Measurements from ENCODE around the gene SEMA5A.
A peak's percentile ranks its signal among the peaks of the same experiment; 100 is the strongest.

The SEMA5A gene

DNA sequence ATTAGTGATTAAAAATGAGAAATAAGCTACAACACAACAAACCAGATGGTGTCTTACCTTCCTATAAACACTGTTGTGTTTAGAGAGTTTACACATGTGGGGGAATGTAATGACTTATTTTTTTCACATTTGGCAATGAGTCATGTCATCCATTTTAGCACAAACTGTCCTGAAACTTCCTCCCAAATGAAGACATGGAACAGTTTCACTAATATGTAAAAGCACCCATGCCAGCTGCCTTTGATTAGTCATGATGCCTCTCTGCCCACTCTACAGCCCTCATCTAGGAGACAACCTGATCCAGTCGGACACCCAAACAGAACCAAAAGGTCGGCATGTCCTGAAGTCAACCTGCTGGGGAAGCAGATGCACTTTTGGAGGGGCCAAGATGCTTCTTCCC, 98.2 kb downstream of the SEMA5A start:
- Histone ChIP-seq H3K27ac (ENCODE audit: low read depth, low read length) (no peak overlapping the region), H3K4me3 (ENCODE audit: low read depth in 1 of 2, low read length in 2 of 2) (no peak overlapping the region), H3K27me3 (ENCODE audit: control insufficient read depth in 1 of 2, insufficient read depth in 2 of 2, low read length in 2 of 2) (no peaks in the 10 kb centered on the region), H3K36me3 (ENCODE audit: control insufficient read depth in 1 of 2, insufficient read depth in 2 of 2, low read length in 2 of 2) (no peaks in the 10 kb centered on the region), H3K9ac (ENCODE audit: low read depth in 1 of 2, low read length in 2 of 2) (no peak overlapping the region), H3K4me1 (ENCODE audit: control insufficient read depth in 1 of 2, insufficient read depth in 2 of 2, low read length in 2 of 2) (no peaks in the 10 kb centered on the region), H3K9me3 (ENCODE audit: control insufficient read depth in 1 of 2, low read length in 2 of 2) (peaks cover 0 to 8% of the 10 kb centered on the region in 2 donors)

GRCh38 chr5:9445826-9446388, 100.0 kb downstream of the SEMA5A start:
- Histone ChIP-seq H3K9me3 (ENCODE audit: control insufficient read depth in 1 of 2, low read length in 2 of 2) (peaks cover 0 to 8% of the 10 kb centered on the region in 2 donors), H3K27me3 (ENCODE audit: control insufficient read depth in 1 of 2, insufficient read depth in 2 of 2, low read length in 2 of 2) (no peaks in the 10 kb centered on the region), H3K4me3 (ENCODE audit: low read depth in 1 of 2, low read length in 2 of 2) (no peak overlapping the region), H3K36me3 (ENCODE audit: control insufficient read depth in 1 of 2, insufficient read depth in 2 of 2, low read length in 2 of 2) (no peaks in the 10 kb centered on the region), H3K9ac (ENCODE audit: low read depth in 1 of 2, low read length in 2 of 2) (no peak overlapping the region), H3K27ac (ENCODE audit: low read depth, low read length) (no peak overlapping the region), H3K4me1 (ENCODE audit: control insufficient read depth in 1 of 2, insufficient read depth in 2 of 2, low read length in 2 of 2) (no peaks in the 10 kb centered on the region)

GRCh38 chr5:9444346-9444745, 101.5 kb downstream of the SEMA5A start:
- Histone ChIP-seq H3K27me3 (ENCODE audit: control insufficient read depth in 1 of 2, insufficient read depth in 2 of 2, low read length in 2 of 2) (no peaks in the 10 kb centered on the region), H3K4me3 (ENCODE audit: low read depth in 1 of 2, low read length in 2 of 2) (no peak overlapping the region), H3K36me3 (ENCODE audit: control insufficient read depth in 1 of 2, insufficient read depth in 2 of 2, low read length in 2 of 2) (no peaks in the 10 kb centered on the region), H3K9me3 (ENCODE audit: control insufficient read depth in 1 of 2, low read length in 2 of 2) (peaks cover 0 to 8% of the 10 kb centered on the region in 2 donors), H3K4me1 (ENCODE audit: control insufficient read depth in 1 of 2, insufficient read depth in 2 of 2, low read length in 2 of 2) (no peaks in the 10 kb centered on the region), H3K9ac (ENCODE audit: low read depth in 1 of 2, low read length in 2 of 2) (no peak overlapping the region), H3K27ac (ENCODE audit: low read depth, low read length) (no peak overlapping the region)

GRCh38 chr5:9441610-9442009, 104.3 kb downstream of the SEMA5A start:
- Histone ChIP-seq H3K27me3 (ENCODE audit: control insufficient read depth in 1 of 2, insufficient read depth in 2 of 2, low read length in 2 of 2) (no peaks in the 10 kb centered on the region), H3K36me3 (ENCODE audit: control insufficient read depth in 1 of 2, insufficient read depth in 2 of 2, low read length in 2 of 2) (no peaks in the 10 kb centered on the region), H3K4me3 (ENCODE audit: low read depth in 1 of 2, low read length in 2 of 2) (no peak overlapping the region), H3K27ac (ENCODE audit: low read depth, low read length) (no peak overlapping the region), H3K4me1 (ENCODE audit: control insufficient read depth in 1 of 2, insufficient read depth in 2 of 2, low read length in 2 of 2) (no peaks in the 10 kb centered on the region), H3K9ac (ENCODE audit: low read depth in 1 of 2, low read length in 2 of 2) (no peak overlapping the region), H3K9me3 (ENCODE audit: control insufficient read depth in 1 of 2, low read length in 2 of 2) (peaks cover 0 to 8% of the 10 kb centered on the region in 2 donors)

DNA sequence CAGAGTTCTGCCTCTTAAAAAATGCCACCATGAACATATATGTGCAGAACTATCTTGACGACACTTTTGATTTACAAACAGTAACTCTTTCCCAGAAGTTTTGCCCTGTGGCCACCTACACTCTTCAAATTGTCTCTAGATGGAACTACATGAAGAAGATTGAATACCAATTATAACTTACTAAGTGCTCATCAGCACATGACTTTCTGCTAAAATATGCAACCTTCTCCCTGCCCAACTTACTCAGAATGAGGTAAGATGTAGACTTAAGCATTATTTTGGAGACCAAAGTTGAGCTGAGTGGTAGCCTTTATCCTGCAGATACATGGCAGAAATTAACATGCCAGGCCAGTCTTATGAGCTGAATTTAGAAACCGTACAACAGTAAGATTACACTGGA, 105.4 kb downstream of the SEMA5A start:
- Histone ChIP-seq H3K27ac (ENCODE audit: low read depth, low read length) (no peak overlapping the region), H3K27me3 (ENCODE audit: control insufficient read depth in 1 of 2, insufficient read depth in 2 of 2, low read length in 2 of 2) (no peaks in the 10 kb centered on the region), H3K9ac (ENCODE audit: low read depth in 1 of 2, low read length in 2 of 2) (no peak overlapping the region), H3K4me3 (ENCODE audit: low read depth in 1 of 2, low read length in 2 of 2) (no peak overlapping the region), H3K4me1 (ENCODE audit: control insufficient read depth in 1 of 2, insufficient read depth in 2 of 2, low read length in 2 of 2) (no peaks in the 10 kb centered on the region), H3K9me3 (ENCODE audit: control insufficient read depth in 1 of 2, low read length in 2 of 2) (peaks cover 0 to 8% of the 10 kb centered on the region in 2 donors), H3K36me3 (ENCODE audit: control insufficient read depth in 1 of 2, insufficient read depth in 2 of 2, low read length in 2 of 2) (no peaks in the 10 kb centered on the region)

DNA sequence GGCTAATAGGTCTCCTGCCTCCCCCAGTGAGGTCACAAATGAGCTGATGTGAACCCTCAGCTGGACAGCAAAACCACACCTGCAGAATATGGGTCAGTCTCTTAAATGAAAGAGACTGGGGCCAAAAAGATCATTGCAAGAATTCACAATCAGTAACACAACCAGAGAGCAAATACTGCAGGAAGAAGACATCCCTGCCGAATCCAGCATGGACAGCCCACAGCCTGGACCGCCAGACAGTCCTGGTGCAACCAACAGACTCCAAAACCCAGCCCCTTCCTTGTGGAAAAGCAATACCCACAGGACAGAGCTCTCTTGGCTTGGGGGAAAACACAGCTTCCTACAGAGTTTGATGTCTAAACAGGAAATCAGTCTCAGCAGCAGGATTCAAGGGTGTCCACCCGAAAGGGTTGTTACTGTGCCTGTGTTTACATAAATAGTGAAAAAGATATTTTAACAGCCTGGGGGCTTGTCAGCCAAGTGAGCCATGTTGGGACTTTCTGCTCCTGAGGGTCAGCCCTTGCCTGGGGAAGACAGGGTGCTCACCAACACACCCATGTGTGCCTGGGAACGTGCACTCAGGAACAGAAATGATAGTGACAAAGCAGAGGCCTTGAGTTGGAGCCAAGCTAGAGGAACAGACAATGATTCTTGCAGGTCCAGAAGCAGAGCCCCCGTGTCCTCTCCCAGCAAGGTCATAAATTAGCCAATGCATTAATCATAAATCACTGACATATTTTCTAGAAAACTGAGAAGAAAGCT, 106.2 kb downstream of the SEMA5A start:
- no peaks in the 10 kb centered on the region for H3K4me1 ChIP-seq (ENCODE audit: control insufficient read depth in 1 of 2, insufficient read depth in 2 of 2, low read length in 2 of 2)

DNA sequence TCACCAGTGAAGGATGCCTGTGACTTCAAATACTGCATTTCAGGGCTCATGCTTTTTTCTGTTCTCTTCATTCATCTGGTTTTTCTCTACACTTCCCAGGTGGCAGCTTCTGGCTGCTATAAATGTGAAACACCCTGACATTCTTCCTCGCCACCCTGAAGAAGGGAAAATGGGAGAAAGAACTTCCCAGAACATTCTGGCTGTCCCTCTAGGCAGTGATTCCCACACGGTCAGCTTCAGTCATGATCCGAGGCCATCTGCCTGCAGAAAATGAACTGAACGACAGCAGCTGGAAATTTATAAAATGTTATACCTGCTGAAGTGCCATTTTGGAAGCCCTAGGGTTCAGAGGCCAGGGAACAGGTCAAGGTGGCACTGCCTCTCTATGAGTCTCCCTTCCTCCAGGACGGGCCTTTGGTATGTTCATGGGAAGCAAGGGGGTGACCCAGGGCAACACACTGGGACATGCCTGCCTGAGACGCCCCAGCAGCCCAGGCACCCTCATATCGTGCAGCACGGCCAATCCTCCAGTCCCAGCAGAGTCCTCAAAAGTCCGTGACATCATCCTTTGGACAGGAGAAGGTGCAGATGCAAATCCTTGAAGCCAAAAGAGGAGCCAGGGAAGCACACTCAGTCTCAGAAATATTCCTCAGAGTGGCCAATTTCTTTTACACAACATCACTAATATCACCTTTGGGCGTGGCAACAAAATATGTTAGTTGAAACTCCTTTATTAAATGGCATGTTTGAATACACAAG, 107.1 kb downstream of the SEMA5A start:
- Histone ChIP-seq H3K4me3 (ENCODE audit: low read depth in 1 of 2, low read length in 2 of 2) (no peak overlapping the region), H3K27me3 (ENCODE audit: control insufficient read depth in 1 of 2, insufficient read depth in 2 of 2, low read length in 2 of 2) (no peaks in the 10 kb centered on the region), H3K27ac (ENCODE audit: low read depth, low read length) (no peak overlapping the region), H3K9me3 (ENCODE audit: control insufficient read depth in 1 of 2, low read length in 2 of 2) (no peaks in the 10 kb centered on the region), H3K4me1 (ENCODE audit: control insufficient read depth in 1 of 2, insufficient read depth in 2 of 2, low read length in 2 of 2) (no peaks in the 10 kb centered on the region), H3K36me3 (ENCODE audit: control insufficient read depth in 1 of 2, insufficient read depth in 2 of 2, low read length in 2 of 2) (no peaks in the 10 kb centered on the region), H3K9ac (ENCODE audit: low read depth in 1 of 2, low read length in 2 of 2) (no peak overlapping the region)

More for the DNA sequence above, 106.2 kb downstream of the SEMA5A start:
- Histone ChIP-seq H3K27me3 (ENCODE audit: control insufficient read depth in 1 of 2, insufficient read depth in 2 of 2, low read length in 2 of 2) (no peaks in the 10 kb centered on the region), H3K4me3 (ENCODE audit: low read depth in 1 of 2, low read length in 2 of 2) (no peak overlapping the region), H3K9me3 (ENCODE audit: control insufficient read depth in 1 of 2, low read length in 2 of 2) (peaks cover 0 to 7% of the 10 kb centered on the region in 2 donors), H3K9ac (ENCODE audit: low read depth in 1 of 2, low read length in 2 of 2) (no peak overlapping the region), H3K27ac (ENCODE audit: low read depth, low read length) (peak overlapping the region; percentile 22), H3K36me3 (ENCODE audit: control insufficient read depth in 1 of 2, insufficient read depth in 2 of 2, low read length in 2 of 2) (no peaks in the 10 kb centered on the region)

- no peaks in the 10 kb centered on the region for H3K9me3 ChIP-seq (ENCODE audit: control insufficient read depth in 1 of 2, low read length in 2 of 2)
Measured at GRCh38 chr5:9437741-9438240, 108.1 kb downstream of the SEMA5A start.

GRCh38 chr5:9431496-9432258, 114.2 kb downstream of the SEMA5A start:
- Histone ChIP-seq H3K9me3 (ENCODE audit: control insufficient read depth in 1 of 2, low read length in 2 of 2) (no peaks in the 10 kb centered on the region), H3K4me1 (ENCODE audit: control insufficient read depth in 1 of 2, insufficient read depth in 2 of 2, low read length in 2 of 2) (peaks cover 5 to 12% of the 10 kb centered on the region in 2 donors), H3K27me3 (ENCODE audit: control insufficient read depth in 1 of 2, insufficient read depth in 2 of 2, low read length in 2 of 2) (no peaks in the 10 kb centered on the region), H3K4me3 (ENCODE audit: low read depth in 1 of 2, low read length in 2 of 2) (no peak overlapping the region), H3K27ac (ENCODE audit: low read depth, low read length) (no peak overlapping the region), H3K9ac (ENCODE audit: low read depth in 1 of 2, low read length in 2 of 2) (no peak overlapping the region), H3K36me3 (ENCODE audit: control insufficient read depth in 1 of 2, insufficient read depth in 2 of 2, low read length in 2 of 2) (no peaks in the 10 kb centered on the region)

More at GRCh38 chr5:9437741-9438240, 108.1 kb downstream of the SEMA5A start:
- H3K36me3 ChIP-seq (ENCODE audit: control insufficient read depth in 1 of 2, insufficient read depth in 2 of 2, low read length in 2 of 2): no peaks in the 10 kb centered on the region
- no peaks in the 10 kb centered on the region for H3K27me3 ChIP-seq (ENCODE audit: control insufficient read depth in 1 of 2, insufficient read depth in 2 of 2, low read length in 2 of 2)
- no peak overlapping the region for H3K9ac ChIP-seq (ENCODE audit: low read depth in 1 of 2, low read length in 2 of 2)
- H3K4me1 ChIP-seq (ENCODE audit: control insufficient read depth in 1 of 2, insufficient read depth in 2 of 2, low read length in 2 of 2): no peaks in the 10 kb centered on the region
- H3K27ac ChIP-seq (ENCODE audit: low read depth, low read length): no peak overlapping the region
- H3K4me3 ChIP-seq (ENCODE audit: low read depth in 1 of 2, low read length in 2 of 2): no peak overlapping the region
